BJ (cell line): ENCODE measurements around the gene SLC2A5. TPM values are rescaled to one million over a fixed set of nuclear protein-coding genes. Genes with fewer than 3 reads are reported as not detected.
"Not testable (repeated sequence)": the region's sequence is repeated elsewhere in the genome, so short reads cannot be mapped to it uniquely, and the experiment has no call there.

Experiments used
- CTCF ChIA-PET: fragments of 350-600 bp; formaldehyde crosslinking; extraction: SDS; loops from one replicate; lab custom pipeline; 2021; ENCODE audit warnings: antibody characterized with exemption, inconsistent platforms; lab: Yijun Ruan, JAX
- POLR2A ChIA-PET: fragments of 300-600 bp; sonication (Branson Sonifier 250); formaldehyde crosslinking; extraction: SDS; loops from one replicate; lab custom pipeline; 2021; ENCODE audit warnings: antibody characterized with exemption; lab: Charles Lee
- DNase-seq: peaks from one replicate; pipeline ENCODE4 v3.0.0-alpha.2; 2011; ENCODE audit warnings: low read depth
- H3K27me3 ChIP-seq: 2 replicates; pipeline ENCODE4 v1.6.0; 2011; ENCODE audit warnings: low read length; ENCODE audit not compliant: control insufficient read depth, insufficient read depth
- H3K36me3 ChIP-seq: 2 replicates; pipeline ENCODE4 v1.5.1; 2011; ENCODE audit warnings: low read length; ENCODE audit not compliant: control insufficient read depth, insufficient read depth
- H3K4me3 ChIP-seq: 2 replicates; pipeline ENCODE4 v1.5.1; 2011; ENCODE audit warnings: low read depth, mild to moderate bottlenecking, control low read depth, low read length
- polyA plus RNA-seq: library from polyadenylated mRNA; depleted of rRNA; stranded (reverse); fragments of >200 nt; gene quantifications from 2 replicates; pipeline ENCODE4 v1.2.3, GENCODE V29; 2011
- TF ChIP-seq, protein P1 (sequence below): IDR thresholded peaks from 2 replicates; pipeline ENCODE4 v1.5.1; 2011; ENCODE audit warnings: low read depth, mild to moderate bottlenecking, control low read depth, inconsistent platforms, low read length, moderate library complexity; ENCODE audit not compliant: insufficient read depth

SLC2A5 gene
- polyA plus RNA-seq, 1 experiment: 0.16 TPM

DNA sequence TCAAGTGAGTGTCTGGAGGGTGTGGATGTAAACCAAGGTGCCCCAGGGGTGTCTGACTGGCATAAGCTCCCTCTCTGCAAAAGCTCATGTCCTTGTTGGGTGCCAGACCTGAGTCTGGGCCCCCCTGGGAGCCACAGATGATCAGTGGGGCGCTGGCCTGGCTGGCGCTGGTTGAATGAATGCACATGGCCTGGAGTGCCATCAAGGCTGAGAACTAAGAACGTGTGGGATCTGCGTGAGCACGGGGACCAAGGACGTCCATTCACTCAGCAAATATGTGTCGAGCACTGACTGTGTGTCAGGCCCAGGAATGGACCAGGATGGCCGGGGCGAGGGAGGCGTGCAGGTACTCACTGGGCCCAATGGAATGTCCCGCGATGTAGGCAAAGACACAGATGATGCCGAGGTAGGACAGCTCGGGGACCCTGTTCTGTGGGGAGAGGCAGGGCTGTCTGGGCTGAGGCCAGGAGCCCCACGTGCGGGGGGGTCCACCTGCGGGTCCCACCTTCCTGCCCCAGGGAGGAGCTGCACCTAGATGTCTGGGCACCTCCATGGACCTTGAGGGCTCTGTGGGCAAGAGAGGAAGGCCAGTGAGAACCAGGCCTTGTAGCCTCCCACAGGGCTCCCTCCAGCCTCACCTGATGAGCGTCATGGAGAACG lies 62.3 kb downstream of the SLC2A5 start:
- Histone ChIP-seq H3K27me3 (no peaks in the 10 kb centered on the region; the same call in 1 of the 2 replicates), H3K36me3 (no peaks in the 10 kb centered on the region), H3K4me3 (no peak overlapping the region)
- CTCF ChIA-PET: interaction anchor here (7.1 kb wide), 1 partner anchor 94 kb away, joined by 33 read pairs; no protein-coding TSS in a partner anchor
- TF ChIP-seq, protein P1, sequence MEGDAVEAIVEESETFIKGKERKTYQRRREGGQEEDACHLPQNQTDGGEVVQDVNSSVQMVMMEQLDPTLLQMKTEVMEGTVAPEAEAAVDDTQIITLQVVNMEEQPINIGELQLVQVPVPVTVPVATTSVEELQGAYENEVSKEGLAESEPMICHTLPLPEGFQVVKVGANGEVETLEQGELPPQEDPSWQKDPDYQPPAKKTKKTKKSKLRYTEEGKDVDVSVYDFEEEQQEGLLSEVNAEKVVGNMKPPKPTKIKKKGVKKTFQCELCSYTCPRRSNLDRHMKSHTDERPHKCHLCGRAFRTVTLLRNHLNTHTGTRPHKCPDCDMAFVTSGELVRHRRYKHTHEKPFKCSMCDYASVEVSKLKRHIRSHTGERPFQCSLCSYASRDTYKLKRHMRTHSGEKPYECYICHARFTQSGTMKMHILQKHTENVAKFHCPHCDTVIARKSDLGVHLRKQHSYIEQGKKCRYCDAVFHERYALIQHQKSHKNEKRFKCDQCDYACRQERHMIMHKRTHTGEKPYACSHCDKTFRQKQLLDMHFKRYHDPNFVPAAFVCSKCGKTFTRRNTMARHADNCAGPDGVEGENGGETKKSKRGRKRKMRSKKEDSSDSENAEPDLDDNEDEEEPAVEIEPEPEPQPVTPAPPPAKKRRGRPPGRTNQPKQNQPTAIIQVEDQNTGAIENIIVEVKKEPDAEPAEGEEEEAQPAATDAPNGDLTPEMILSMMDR: no peak
- DNase-seq: no peak
- POLR2A ChIA-PET: no interaction called here

DNA sequence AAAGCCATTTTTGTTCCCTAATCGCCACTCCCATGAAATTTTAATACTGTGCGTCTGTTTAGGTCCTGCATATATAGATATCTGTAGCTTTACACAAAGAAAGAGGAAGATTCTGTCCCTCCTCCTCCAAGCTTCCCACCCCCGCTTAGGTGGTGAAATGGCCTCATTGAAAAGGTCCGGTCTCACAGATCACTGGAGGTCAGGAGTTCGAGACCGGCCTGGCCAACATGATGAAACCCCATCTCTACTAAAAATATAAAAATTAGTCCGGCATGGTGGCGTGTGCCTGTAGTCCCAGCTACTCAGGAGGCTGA lies 64.1 kb downstream of the SLC2A5 start:
- DNase-seq: no peak
- no peak overlapping the region for H3K4me3 ChIP-seq
- TF ChIP-seq, protein P1: no peak
- ChIA-PET POLR2A (interaction anchor here (0.6 kb wide), 2 partner anchors 16 to 76 kb away, joined by 3 read pairs; no protein-coding TSS in a partner anchor), CTCF (interaction anchor here (0.7 to 4.0 kb wide), 20 partner anchors 9 to 155 kb away, joined by 3 to 40 read pairs (median 5); no protein-coding TSS in a partner anchor)
- H3K36me3 ChIP-seq: no peaks in the 10 kb centered on the region
- H3K27me3 ChIP-seq: no peaks in the 10 kb centered on the region; the same call in 1 of the 2 replicates

DNA sequence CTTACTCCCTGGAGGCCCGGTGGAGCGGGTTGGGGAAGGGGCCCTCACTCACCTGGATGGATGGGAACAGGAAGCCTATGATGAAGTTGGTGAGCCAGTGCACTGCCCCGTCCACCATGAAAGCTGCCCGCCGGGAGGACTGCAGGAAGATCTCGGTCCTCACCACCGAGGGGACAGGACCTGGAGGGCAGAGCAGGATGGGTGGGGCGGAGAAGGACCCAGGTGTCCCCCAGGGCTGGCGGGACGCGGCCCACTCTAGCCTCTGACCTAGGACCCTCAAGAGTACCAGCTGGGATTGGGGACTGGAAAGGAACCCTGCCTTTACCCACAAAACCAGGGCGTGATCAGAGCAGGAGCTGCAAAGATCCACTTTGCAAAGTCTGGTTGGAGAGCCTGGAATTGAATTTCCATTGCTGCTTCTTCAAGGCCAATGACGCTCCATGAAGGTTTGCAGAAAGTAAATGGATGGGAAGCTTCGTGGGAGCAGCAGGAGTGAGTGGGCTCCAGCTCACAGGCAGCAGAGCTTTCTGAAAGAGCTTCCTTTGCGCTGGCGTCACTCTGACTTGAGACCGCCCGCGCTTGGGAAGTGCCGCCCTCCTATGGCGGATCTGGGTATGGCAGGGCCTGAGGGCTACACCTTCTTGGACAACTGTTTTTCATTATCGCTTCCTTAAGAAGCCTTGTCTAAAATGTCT lies 64.6 kb downstream of the SLC2A5 start:
- TF ChIP-seq, protein P1: peak; percentile 87
- ChIA-PET CTCF (interaction anchor here (0.6 to 4.0 kb wide), 24 partner anchors 9 to 155 kb away, joined by 3 to 40 read pairs (median 4); no protein-coding TSS in a partner anchor), POLR2A (interaction anchor here (0.6 kb wide), 1 partner anchor 76 kb away, joined by 3 read pairs; no protein-coding TSS in a partner anchor)
- peak; percentile 40 for DNase-seq
- Histone ChIP-seq H3K27me3 (no peaks in the 10 kb centered on the region; the same call in 1 of the 2 replicates), H3K4me3 (no peak overlapping the region), H3K36me3 (no peaks in the 10 kb centered on the region)

DNA sequence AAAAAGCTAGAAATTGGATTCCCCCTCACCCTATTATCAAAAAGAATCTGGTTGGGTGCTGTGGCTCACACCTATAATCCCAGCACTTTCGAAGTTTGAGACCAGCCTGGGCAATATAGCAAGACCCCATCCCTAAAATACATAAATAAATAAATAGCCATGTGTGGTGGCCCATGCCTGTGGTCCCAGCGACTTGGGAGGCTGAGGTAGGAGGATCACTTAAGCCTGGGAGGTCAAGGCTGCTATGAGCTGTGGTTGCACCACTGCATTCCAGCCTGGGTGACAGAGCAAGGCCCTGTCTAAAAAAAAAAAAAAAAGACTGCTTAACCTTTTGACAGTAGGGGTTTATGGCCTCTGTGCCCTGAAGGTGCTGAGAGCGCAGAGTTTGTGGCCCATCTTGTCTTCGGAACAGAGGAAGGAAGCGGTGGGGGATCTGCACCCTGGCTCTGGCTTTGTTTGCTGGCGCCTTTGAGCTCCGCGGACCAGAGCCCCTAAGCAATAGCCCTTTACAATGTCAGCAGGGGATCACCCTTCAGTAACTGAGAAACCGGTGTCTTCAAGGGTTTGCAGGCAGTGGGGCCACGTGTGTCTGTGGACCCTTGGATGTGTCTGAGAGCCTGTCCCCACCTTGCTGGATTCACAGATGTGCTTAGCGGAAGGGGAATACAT lies 65.3 kb downstream of the SLC2A5 start:
- TF ChIP-seq, protein P1: no peak
- H3K36me3 ChIP-seq: no peaks in the 10 kb centered on the region
- peaks cover 2% of the 10 kb centered on the region for H3K27me3 ChIP-seq
- DNase-seq: no peak
- H3K4me3 ChIP-seq: no peak overlapping the region
- ChIA-PET CTCF (interaction anchor here (0.7 to 4.0 kb wide), 13 partner anchors 9 to 191 kb away, joined by 3 to 40 read pairs (median 6); no protein-coding TSS in a partner anchor), POLR2A (no interaction called here)

DNA sequence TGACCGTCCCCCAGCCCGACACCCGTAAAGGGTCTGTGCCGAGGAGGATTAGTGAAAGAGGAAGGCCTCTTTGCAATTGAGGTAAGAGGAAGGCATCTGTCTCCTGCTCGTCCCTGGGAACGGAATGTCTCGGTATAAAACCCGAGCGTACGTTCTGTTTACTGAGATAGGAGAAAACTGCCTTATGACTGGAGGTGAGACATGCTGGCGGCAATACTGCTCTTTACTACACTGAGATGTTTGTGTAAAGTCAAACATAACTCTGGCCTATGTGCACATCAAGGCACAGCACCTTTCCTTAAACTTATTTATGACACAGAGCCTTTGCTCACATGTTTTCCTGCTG lies 67.2 kb downstream of the SLC2A5 start:
- H3K27me3 ChIP-seq, POLR2A ChIA-PET, DNase-seq, H3K36me3 ChIP-seq, H3K4me3 ChIP-seq: not testable (repeated sequence)
- CTCF ChIA-PET: interaction anchor here (3.6 to 3.7 kb wide), 2 partner anchors 14 to 99 kb away, joined by 34 to 38 read pairs; no protein-coding TSS in a partner anchor

DNA sequence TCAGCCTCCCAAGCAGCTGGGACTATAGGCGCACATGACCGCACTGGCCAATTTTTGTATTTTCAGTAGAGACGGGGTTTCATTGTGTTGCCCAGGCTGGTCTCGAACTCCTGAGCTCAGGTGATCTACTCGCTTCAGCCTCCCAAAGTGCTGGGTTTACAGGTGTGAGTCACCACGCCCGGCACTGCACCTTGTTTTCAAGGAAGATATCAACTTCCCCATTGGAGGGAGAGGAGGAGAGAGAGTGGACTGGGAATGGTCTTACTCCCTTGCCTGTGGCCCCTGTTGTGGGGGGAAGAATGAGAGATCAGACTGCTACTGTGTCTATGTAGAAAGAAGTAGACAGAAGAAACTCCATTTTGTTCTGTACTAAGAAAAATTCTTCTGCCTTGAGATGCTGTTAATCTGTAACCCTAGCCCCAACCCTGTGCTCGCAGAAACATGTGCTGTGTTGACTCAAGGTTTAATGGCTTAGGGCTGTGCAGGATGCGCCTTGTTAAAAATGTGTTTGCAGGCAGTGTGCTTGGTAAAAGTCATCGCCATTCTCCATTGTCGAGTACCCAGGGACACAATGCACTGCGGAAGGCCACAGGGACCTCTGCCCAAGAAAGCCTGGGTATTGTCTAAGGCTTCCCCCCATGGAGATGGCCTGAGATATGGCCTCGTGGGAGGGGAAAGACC lies 67.8 kb downstream of the SLC2A5 start:
- CTCF ChIA-PET: interaction anchor here (1.2 to 2.0 kb wide), 3 partner anchors 13 to 109 kb away, joined by 3 to 6 read pairs (median 4); no protein-coding TSS in a partner anchor
- H3K4me3 ChIP-seq, H3K27me3 ChIP-seq, POLR2A ChIA-PET, H3K36me3 ChIP-seq, DNase-seq: not testable (repeated sequence)

DNA sequence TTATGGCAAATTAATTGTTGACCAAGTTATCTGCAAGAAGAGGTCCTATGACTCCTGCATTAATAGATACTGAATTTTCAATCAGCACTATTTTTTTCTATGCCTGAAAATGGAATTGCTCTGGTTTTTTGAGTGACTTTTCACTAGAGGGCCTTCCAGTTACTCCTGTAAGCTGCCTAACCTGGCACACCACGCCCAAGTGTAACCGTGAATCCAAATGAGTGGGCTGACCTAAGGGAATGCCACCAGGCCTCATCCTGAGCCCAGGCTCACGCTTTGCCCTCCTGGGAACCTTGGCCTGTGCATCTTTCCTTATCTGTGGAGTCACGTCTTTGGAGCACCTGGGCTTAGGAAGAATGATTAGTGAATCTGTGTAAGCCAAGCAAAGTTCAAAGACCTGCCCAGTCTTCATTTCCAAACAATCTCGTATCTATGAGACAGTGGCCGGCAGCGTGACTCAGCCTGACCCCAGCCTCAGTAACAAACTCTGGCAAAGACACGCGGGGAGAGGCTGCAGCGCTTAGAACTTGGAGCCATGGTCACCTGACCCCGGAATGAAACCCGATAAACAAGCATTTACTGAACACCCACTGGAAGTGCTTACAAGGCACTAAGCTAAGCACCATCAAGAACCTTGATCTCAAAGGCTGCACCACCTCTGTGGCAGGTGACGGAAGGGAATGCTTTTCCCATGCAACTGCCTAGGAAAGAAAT lies 75.3 kb downstream of the SLC2A5 start:
- CTCF ChIA-PET: interaction anchor here (1.7 to 3.4 kb wide), 2 partner anchors 11 to 107 kb away, joined by 5 to 9 read pairs; no protein-coding TSS in a partner anchor
- H3K27me3 ChIP-seq, DNase-seq, H3K4me3 ChIP-seq, H3K36me3 ChIP-seq, POLR2A ChIA-PET: not testable (repeated sequence)
